GM12878 (cell line): ENCODE data around the gene TTC31. TPM values are rescaled to one million over a fixed set of nuclear protein-coding genes. Genes with fewer than 3 reads are reported as not detected.

Source experiments
- BCL11A ChIP-seq: IDR thresholded peaks from 2 replicates; pipeline ENCODE4 v1.6.1; 2011; ENCODE audit warnings: low read depth, low read length
- CBFB ChIP-seq: IDR thresholded peaks from 2 replicates; pipeline ENCODE4 v1.6.1; 2016; ENCODE audit warnings: antibody characterized with exemption, low read depth
- E2F4 ChIP-seq: IDR thresholded peaks from 2 replicates; pipeline ENCODE4 v1.6.1; 2012; ENCODE audit warnings: low read depth, low read length, improper control_type of control experiment
- EED ChIP-seq: sonication (generic); IDR thresholded peaks from 2 replicates; pipeline ENCODE4 v1.6.1; 2016; ENCODE audit warnings: antibody characterized with exemption, low read depth
- HDAC6 ChIP-seq: fragments of 200-600 bp; sonication (generic); IDR thresholded peaks from one replicate; pipeline ENCODE4 v1.8.0; 2017; ENCODE audit warnings: antibody characterized with exemption; ENCODE audit not compliant: unreplicated experiment
- IRF3 ChIP-seq: fragments of 450-650 bp; IDR thresholded peaks from 2 replicates; pipeline ENCODE4 v1.6.1; 2014; ENCODE audit warnings: mild to moderate bottlenecking
- MEF2B ChIP-seq: fragments of 450-650 bp; IDR thresholded peaks from 2 replicates; pipeline ENCODE4 v1.6.1; 2018; ENCODE audit warnings: mild to moderate bottlenecking, moderate library complexity; ENCODE audit not compliant: partially characterized antibody, poor library complexity, severe bottlenecking
- MYB ChIP-seq: fragments of 150-350 bp; IDR thresholded peaks from 2 replicates; pipeline ENCODE4 v1.6.1; 2014; ENCODE audit warnings: mild to moderate bottlenecking, low read depth, low read length, borderline replicate concordance
- NKRF ChIP-seq: fragments of 450-650 bp; conservative IDR thresholded peaks from 2 replicates; pipeline ENCODE4 v1.6.1; 2017; ENCODE audit warnings: mild to moderate bottlenecking, moderate library complexity
- PRDM15 ChIP-seq: fragments of 450-650 bp; formaldehyde crosslinking; IDR thresholded peaks from 2 replicates; pipeline ENCODE4 v1.4.0; 2020; ENCODE audit warnings: mild to moderate bottlenecking, moderate library complexity
- RFX5 ChIP-seq: IDR thresholded peaks from 2 replicates; pipeline ENCODE4 v1.6.1; 2011; ENCODE audit warnings: low read depth, low read length, improper control_type of control experiment
- SMARCA5 ChIP-seq: fragments of 450-650 bp; IDR thresholded peaks from 2 replicates; pipeline ENCODE4 v1.6.1; 2017; ENCODE audit warnings: mild to moderate bottlenecking
- SUZ12 ChIP-seq: fragments of 200-600 bp; sonication (generic); IDR thresholded peaks from one replicate; pipeline ENCODE4 v1.6.1; 2018; ENCODE audit warnings: antibody characterized with exemption, mild to moderate bottlenecking; ENCODE audit not compliant: unreplicated experiment
- ZNF687 ChIP-seq: fragments of 450-650 bp; IDR thresholded peaks from 2 replicates; pipeline ENCODE4 v1.6.1; 2017; ENCODE audit warnings: mild to moderate bottlenecking, moderate library complexity
- polyA plus RNA-seq, 11 experiments: library from polyadenylated mRNA; depleted of rRNA in 4 of 11; unstranded in 6 of 11; stranded (reverse) in 5 of 11; fragments of >200 nt; fragmentation: Nextera tagmentation in 4 of 11; fragmentation: Illumina TruSeq in 1 of 11; extraction: Ambion mirVana in 4 of 11; extraction: Trizol in 1 of 11; gene quantifications; 1 replicate in 1 of 11; 2 replicates in 10 of 11; pipeline versions ENCODE4 v1.2.1 to v1.2.3, GENCODE V29; 2011 to 2016; ENCODE audit warnings: inconsistent platforms in 2 of 11, missing spikeins in 2 of 11, low read depth in 1 of 11
- total RNA-seq, 4 experiments: library from RNA; depleted of rRNA in 3 of 4; stranded (reverse); fragments of >200 nt in 3 of 4; fragmentation: Illumina TruSeq in 1 of 4; extraction: Trizol in 1 of 4; gene quantifications; 2 replicates each; pipeline versions ENCODE4 v1.2.1 to v1.2.3, GENCODE V29; 2013 to 2021

TTC31 gene
- total and polyA plus RNA-seq, 10 of the 15 experiments (the other 5 are each of a cell fraction or from before 2014, with no cell fraction given): 6.5 to 34.9 (median 25.9) TPM

GRCh38 chr2:74529357-74530238 is 46.7 kb downstream of the TTC31 start, which contains the start of the genes AUP1 and HTRA2 (continued):
- no peak for TF ChIP-seq PRDM15 (CRISPR knock-in tag)
- TF ChIP-seq HDAC6: no peak
- TF ChIP-seq ZNF687: peak; percentile 51
- TF ChIP-seq IRF3: no peak
- TF ChIP-seq RFX5: no peak
- peak; percentile 77; the same call in 1 of the 2 replicates for TF ChIP-seq CBFB
- peak; percentile 18; the same call in 1 of the 2 replicates for TF ChIP-seq BCL11A
- peak; percentile 65; the same call in 1 of the 2 replicates for TF ChIP-seq NKRF
- TF ChIP-seq EED: peak; percentile 67; the same call in 1 of the 2 replicates
- TF ChIP-seq SUZ12: no peak
- 0 out of 2 replicates have a peak, but pooled peaks have one; percentile 22 for TF ChIP-seq SMARCA5
- no peak for TF ChIP-seq MYB
- TF ChIP-seq E2F4: no peak; the same call in 1 of the 2 replicates
- TF ChIP-seq MEF2B: peak; percentile 46
